ENCODE data around the gene BRD3OS. TPM values are rescaled to one million over a fixed set of nuclear protein-coding genes. Genes with fewer than 3 reads are reported as not detected.

The BRD3OS gene
- total and polyA plus RNA-seq, 4 experiments from 2014 or later: 18.3 to 33.1 (median 19.9) TPM

- intact Hi-C loops (cut with micrococcal nuclease): no loop called here
- H3K9me3 ChIP-seq (ENCODE audit: control insufficient read depth in 1 of 2, low read length in 2 of 2): no peaks in the 10 kb centered on the region
- peak overlapping the region in 2 of 7 donors; percentile 21 to 68 for H3K27ac Mint-ChIP-seq
- H3K4me3 Mint-ChIP-seq: peak overlapping the region; percentile 43 to 83 (median 64)
- peaks cover 3 to 22% (median 7%) of the 10 kb centered on the region in 4 donors for H3K4me1 Mint-ChIP-seq
- H3K4me3 ChIP-seq (ENCODE audit: low read length in 2 of 2): no peak overlapping the region
- POLR2A ChIA-PET (ENCODE audit: partially characterized antibody): interaction anchor here (2.2 to 3.6 kb wide), 2 partner anchors 39 to 137 kb away, joined by 6 to 25 read pairs; partner anchors contain the start of gene RNU6ATAC
- peaks cover 0 to 10% of the 10 kb centered on the region in 2 donors for H3K36me3 Mint-ChIP-seq
- DNase-seq: no peak
- peaks cover 14% of the 10 kb centered on the region for H3K4me1 ChIP-seq (ENCODE audit: insufficient read depth, low read length)
- no peaks in the 10 kb centered on the region for H3K27me3 Mint-ChIP-seq
- H3K27me3 ChIP-seq (ENCODE audit: insufficient read depth, low read length): no peaks in the 10 kb centered on the region
- no peaks in the 10 kb centered on the region for H3K9me3 Mint-ChIP-seq
- H3K36me3 ChIP-seq (ENCODE audit: insufficient read depth, low read length): peaks cover 4% of the 10 kb centered on the region
- CTCF ChIA-PET (ENCODE audit: partially characterized antibody): no interaction called here
- no peak overlapping the region for H3K27ac ChIP-seq (ENCODE audit: low read depth, low read length)
Measured at GRCh38 chr9:134026981-134027380, 1.7 kb downstream of the BRD3OS start.

GRCh38 chr9:134027561-134027960 is 2.3 kb downstream of the BRD3OS start:
- Histone ChIP-seq H3K4me3 (ENCODE audit: low read length in 2 of 2) (no peak overlapping the region), H3K27me3 (ENCODE audit: insufficient read depth, low read length) (no peaks in the 10 kb centered on the region), H3K36me3 (ENCODE audit: insufficient read depth, low read length) (peaks cover 4% of the 10 kb centered on the region), H3K9me3 (ENCODE audit: control insufficient read depth in 1 of 2, low read length in 2 of 2) (no peaks in the 10 kb centered on the region), H3K27ac (ENCODE audit: low read depth, low read length) (no peak overlapping the region), H3K4me1 (ENCODE audit: insufficient read depth, low read length) (peaks cover 14% of the 10 kb centered on the region)
- Mint-ChIP-seq H3K27me3 (no peaks in the 10 kb centered on the region), H3K9me3 (no peaks in the 10 kb centered on the region), H3K4me1 (peaks cover 3 to 22% (median 7%) of the 10 kb centered on the region in 4 donors), H3K27ac (peak overlapping the region in 2 of 7 donors; percentile 21 to 53), H3K36me3 (peaks cover 0 to 10% of the 10 kb centered on the region in 2 donors), H3K4me3 (peak overlapping the region in 7 of 8 donors; percentile 5 to 83 (median 57))
- ChIA-PET CTCF (ENCODE audit: partially characterized antibody) (no interaction called here), POLR2A (ENCODE audit: partially characterized antibody) (interaction anchor here (2.2 to 3.6 kb wide), 2 partner anchors 39 to 136 kb away, joined by 6 to 25 read pairs; partner anchors contain the start of gene RNU6ATAC)
- DNase-seq: no peak
- intact Hi-C loops (cut with micrococcal nuclease): no loop called here

GRCh38 chr9:134028076-134028475 is 2.8 kb downstream of the BRD3OS start:
- Mint-ChIP-seq H3K4me1 (peaks cover 3 to 22% (median 7%) of the 10 kb centered on the region in 4 donors), H3K4me3 (peak overlapping the region; percentile 5 to 63 (median 55)), H3K9me3 (no peaks in the 10 kb centered on the region), H3K27ac (peak overlapping the region in 1 of 7 donors; percentile 64), H3K36me3 (peaks cover 4 to 13% of the 10 kb centered on the region in 2 donors), H3K27me3 (no peaks in the 10 kb centered on the region)
- CTCF ChIA-PET (ENCODE audit: partially characterized antibody): no interaction called here
- Histone ChIP-seq H3K27me3 (ENCODE audit: insufficient read depth, low read length) (no peaks in the 10 kb centered on the region), H3K27ac (ENCODE audit: low read depth, low read length) (no peak overlapping the region), H3K4me3 (ENCODE audit: low read length in 2 of 2) (no peak overlapping the region), H3K36me3 (ENCODE audit: insufficient read depth, low read length) (peaks cover 4% of the 10 kb centered on the region), H3K4me1 (ENCODE audit: insufficient read depth, low read length) (peaks cover 14% of the 10 kb centered on the region), H3K9me3 (ENCODE audit: control insufficient read depth in 1 of 2, low read length in 2 of 2) (no peaks in the 10 kb centered on the region)
- DNase-seq: no peak
- intact Hi-C loops (cut with micrococcal nuclease): no loop called here
- POLR2A ChIA-PET (ENCODE audit: partially characterized antibody): interaction anchor here (2.2 kb wide), 1 partner anchor 38 kb away, joined by 6 read pairs; no protein-coding TSS in a partner anchor

GRCh38 chr9:134028575-134029247 is 3.4 kb downstream of the BRD3OS start:
- intact Hi-C loops (cut with micrococcal nuclease): no loop called here
- no peaks in the 10 kb centered on the region for H3K9me3 ChIP-seq (ENCODE audit: control insufficient read depth in 1 of 2, low read length in 2 of 2)
- peaks cover 3 to 22% (median 8%) of the 10 kb centered on the region in 4 donors for H3K4me1 Mint-ChIP-seq

GRCh38 chr9:134029248-134030226 is 4.3 kb downstream of the BRD3OS start:
- Mint-ChIP-seq H3K9me3 (no peaks in the 10 kb centered on the region), H3K36me3 (peaks cover 10 to 23% of the 10 kb centered on the region in 2 donors), H3K27me3 (no peaks in the 10 kb centered on the region), H3K4me3 (no peak overlapping the region), H3K4me1 (peaks cover 0 to 18% (median 4%) of the 10 kb centered on the region in 4 donors), H3K27ac (no peak overlapping the region)
- H3K27me3 ChIP-seq (ENCODE audit: insufficient read depth, low read length): no peaks in the 10 kb centered on the region
- no peaks in the 10 kb centered on the region for H3K9me3 ChIP-seq (ENCODE audit: control insufficient read depth in 1 of 2, low read length in 2 of 2)
- peaks cover 16% of the 10 kb centered on the region for H3K36me3 ChIP-seq (ENCODE audit: insufficient read depth, low read length)
- CTCF ChIA-PET (ENCODE audit: partially characterized antibody): no interaction called here
- DNase-seq: no peak
- intact Hi-C loops (cut with micrococcal nuclease): no loop called here
- POLR2A ChIA-PET (ENCODE audit: partially characterized antibody): interaction anchor here (1.0 kb wide), 1 partner anchor 35 kb away, joined by 3 read pairs; no protein-coding TSS in a partner anchor
- H3K4me1 ChIP-seq (ENCODE audit: insufficient read depth, low read length): peaks cover 14% of the 10 kb centered on the region
- no peak overlapping the region for H3K27ac ChIP-seq (ENCODE audit: low read depth, low read length)
- H3K4me3 ChIP-seq (ENCODE audit: low read length in 2 of 2): no peak overlapping the region

More at GRCh38 chr9:134028575-134029247, 3.4 kb downstream of the BRD3OS start:
- H3K36me3 ChIP-seq (ENCODE audit: insufficient read depth, low read length): peaks cover 8% of the 10 kb centered on the region
- CTCF ChIA-PET (ENCODE audit: partially characterized antibody): no interaction called here
- Mint-ChIP-seq H3K27ac (no peak overlapping the region), H3K27me3 (no peaks in the 10 kb centered on the region), H3K4me3 (no peak overlapping the region), H3K9me3 (no peaks in the 10 kb centered on the region), H3K36me3 (peaks cover 10 to 20% of the 10 kb centered on the region in 2 donors)
- H3K27ac ChIP-seq (ENCODE audit: low read depth, low read length): no peak overlapping the region
- H3K4me3 ChIP-seq (ENCODE audit: low read length in 2 of 2): no peak overlapping the region
- DNase-seq: no peak
- H3K27me3 ChIP-seq (ENCODE audit: insufficient read depth, low read length): no peaks in the 10 kb centered on the region
- POLR2A ChIA-PET (ENCODE audit: partially characterized antibody): interaction anchor here (2.2 kb wide), 1 partner anchor 38 kb away, joined by 6 read pairs; no protein-coding TSS in a partner anchor
- H3K4me1 ChIP-seq (ENCODE audit: insufficient read depth, low read length): peaks cover 14% of the 10 kb centered on the region

GRCh38 chr9:134030821-134031470 is 5.7 kb downstream of the BRD3OS start:
- peaks cover 0 to 17% (median 3%) of the 10 kb centered on the region in 4 donors for H3K4me1 Mint-ChIP-seq
- no peaks in the 10 kb centered on the region for H3K9me3 Mint-ChIP-seq
- peaks cover 13 to 36% of the 10 kb centered on the region in 2 donors for H3K36me3 Mint-ChIP-seq
- intact Hi-C loops (cut with micrococcal nuclease): no loop called here
- H3K27me3 Mint-ChIP-seq: no peaks in the 10 kb centered on the region
- no peak for DNase-seq
- H3K4me1 ChIP-seq (ENCODE audit: insufficient read depth, low read length): peaks cover 7% of the 10 kb centered on the region
- H3K27ac ChIP-seq (ENCODE audit: low read depth, low read length): no peak overlapping the region
- POLR2A ChIA-PET (ENCODE audit: partially characterized antibody): no interaction called here
- H3K36me3 ChIP-seq (ENCODE audit: insufficient read depth, low read length): peaks cover 29% of the 10 kb centered on the region
- H3K9me3 ChIP-seq (ENCODE audit: control insufficient read depth in 1 of 2, low read length in 2 of 2): no peaks in the 10 kb centered on the region
- H3K27me3 ChIP-seq (ENCODE audit: insufficient read depth, low read length): no peaks in the 10 kb centered on the region
- H3K27ac Mint-ChIP-seq: peak overlapping the region in 3 of 7 donors; percentile 21 to 63 (median 47)
- CTCF ChIA-PET (ENCODE audit: partially characterized antibody): no interaction called here
- H3K4me3 Mint-ChIP-seq: no peak overlapping the region
- H3K4me3 ChIP-seq (ENCODE audit: low read length in 2 of 2): no peak overlapping the region
